ENCODE data around the gene SLC39A11.

- TF ChIP-seq POLR2A (IDR thresholded peaks at IDR 0.05), result no peak
- TF ChIP-seq CTCF (IDR thresholded peaks at IDR 0.05), result no peak
Measured at GRCh38 chr17:72717276-72717675, 375.2 kb downstream of the SLC39A11 start.

All from body of pancreas (tissue), 4 donors.